NCI-H1105 (cell line): ENCODE measurements around the gene MYOZ3.

Experiments used
- DNase-seq: peaks from one replicate; lab custom pipeline; 2025; lab: John Stamatoyannopoulos, UW

Gene MYOZ3

GRCh38 chr5:150642991-150643710 is 17.9 kb upstream of the MYOZ3 start:
- no peak for DNase-seq

GRCh38 chr5:150644058-150644457 is 17.0 kb upstream of the MYOZ3 start:
- DNase-seq, result no peak

- no peak for DNase-seq
Measured at GRCh38 chr5:150644514-150644913, 16.5 kb upstream of the MYOZ3 start.

GRCh38 chr5:150645070-150645700 is 15.9 kb upstream of the MYOZ3 start:
- DNase-seq, result no peak

GRCh38 chr5:150647275-150648251 is 13.5 kb upstream of the MYOZ3 start:
- no peak for DNase-seq

GRCh38 chr5:150648294-150649107 is 12.6 kb upstream of the MYOZ3 start:
- no peak for DNase-seq

- no peak for DNase-seq
Measured at GRCh38 chr5:150649108-150650020, 11.7 kb upstream of the MYOZ3 start.

GRCh38 chr5:150650021-150651006 is 10.7 kb upstream of the MYOZ3 start:
- no peak for DNase-seq

- DNase-seq, result no peak
Measured at GRCh38 chr5:150651382-150651781, 9.7 kb upstream of the MYOZ3 start.

- DNase-seq, result no peak
Measured at GRCh38 chr5:150651924-150652671, 9.0 kb upstream of the MYOZ3 start.

- no peak for DNase-seq
Measured at GRCh38 chr5:150653145-150653761, 7.8 kb upstream of the MYOZ3 start.

GRCh38 chr5:150653762-150654556 is 7.1 kb upstream of the MYOZ3 start:
- DNase-seq, result no peak

GRCh38 chr5:150655221-150655620 is 5.8 kb upstream of the MYOZ3 start:
- DNase-seq, result no peak

- peak; percentile 45 for DNase-seq
Measured at GRCh38 chr5:150656191-150657132, 4.6 kb upstream of the MYOZ3 start.

GRCh38 chr5:150658121-150658520 is 2.9 kb upstream of the MYOZ3 start:
- DNase-seq, result no peak

GRCh38 chr5:150658699-150659265 is 2.3 kb upstream of the MYOZ3 start:
- DNase-seq, result no peak
